GM19238 (cell line): ENCODE data around the gene OBSCN.
"Not testable (repeated sequence)": the region's sequence is repeated elsewhere in the genome, so short reads cannot be mapped to it uniquely, and the experiment has no call there.

ENCODE experiments used
- DNase-seq: peaks from one replicate; pipeline ENCODE4 v3.0.0; 2011; ENCODE audit warnings: low spot score; ENCODE audit not compliant: insufficient read length

OBSCN gene

DNA sequence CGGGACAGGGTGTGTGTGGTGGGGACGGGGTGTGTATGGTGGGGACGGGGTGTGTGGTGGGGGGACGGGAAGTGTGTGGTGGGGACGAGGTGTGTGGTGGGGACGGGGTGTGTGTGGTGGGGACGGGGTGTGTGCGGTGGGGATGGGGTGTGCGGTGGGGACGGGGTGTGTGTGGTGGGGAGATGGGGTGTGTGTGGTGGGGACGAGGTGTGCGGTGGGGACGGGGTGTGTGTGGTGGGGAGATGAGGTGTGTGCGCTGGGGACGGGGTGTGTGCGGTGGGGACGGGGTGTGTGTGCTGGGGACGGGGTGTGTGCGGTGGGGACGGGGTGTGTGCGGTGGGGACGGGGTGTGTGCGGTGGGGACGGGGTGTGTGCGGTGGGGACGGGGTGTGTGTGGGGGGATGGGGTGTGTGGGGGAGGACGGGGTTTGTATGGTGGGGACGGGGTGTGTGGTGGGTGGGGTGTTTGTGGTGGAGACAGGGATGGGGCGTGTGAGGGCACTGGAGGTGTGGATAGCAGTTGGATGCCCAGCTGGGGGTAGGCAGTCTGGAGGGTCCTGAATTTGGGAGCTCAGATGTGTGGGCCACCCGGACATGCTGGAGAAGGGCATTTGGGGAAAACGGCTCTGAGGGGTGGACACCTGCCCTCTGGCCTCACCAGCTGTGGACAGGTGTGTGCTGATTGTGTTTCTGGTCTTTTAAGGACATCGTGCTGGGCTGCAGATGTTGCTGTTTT lies 25.4 kb upstream of the OBSCN start:
- no peak for DNase-seq

DNA sequence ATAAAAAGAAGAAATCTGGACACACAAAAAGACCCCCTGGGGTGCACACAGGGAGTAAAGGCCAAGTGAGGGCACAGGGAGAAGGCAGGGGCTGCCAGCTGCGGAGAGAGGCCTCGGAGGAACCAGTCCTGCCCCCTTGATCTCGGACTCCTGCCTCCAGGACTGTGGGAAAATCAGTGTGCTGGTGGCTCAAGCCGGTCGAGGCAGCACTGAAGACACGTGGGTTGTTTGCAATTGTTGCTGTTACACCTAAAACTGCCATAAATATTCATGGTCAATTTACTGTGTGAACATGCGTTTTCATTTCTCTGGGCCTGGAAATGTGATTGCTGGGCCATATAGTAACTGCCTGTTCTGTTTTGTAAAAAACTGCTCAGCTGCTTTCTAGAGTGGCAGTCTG lies 23.7 kb upstream of the OBSCN start:
- DNase-seq = no peak

DNA sequence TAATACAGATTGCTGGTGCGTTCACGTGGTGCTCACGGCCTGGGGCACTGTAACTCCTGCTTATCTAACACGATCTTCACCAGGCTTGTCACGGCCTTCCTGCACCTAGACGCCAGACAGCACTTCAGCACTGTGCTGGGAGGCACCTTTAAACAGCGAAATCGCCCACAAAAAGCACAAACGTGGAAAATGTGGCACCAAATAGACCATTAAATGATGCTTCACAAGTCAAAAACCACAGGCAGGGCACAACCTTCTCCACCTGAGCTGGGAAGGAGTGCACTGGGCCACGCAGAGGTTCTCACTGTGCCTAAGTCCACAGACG lies 22.2 kb upstream of the OBSCN start:
- no peak for DNase-seq

GRCh38 chr1:228188249-228188648 lies 19.6 kb upstream of the OBSCN start:
- not testable (repeated sequence) for DNase-seq

GRCh38 chr1:228190182-228190581 lies 17.7 kb upstream of the OBSCN start:
- DNase-seq = no peak

- no peak for DNase-seq
Observed at GRCh38 chr1:228190778-228191177, 17.1 kb upstream of the OBSCN start.

GRCh38 chr1:228194436-228194835 lies 13.4 kb upstream of the OBSCN start:
- DNase-seq = no peak

DNA sequence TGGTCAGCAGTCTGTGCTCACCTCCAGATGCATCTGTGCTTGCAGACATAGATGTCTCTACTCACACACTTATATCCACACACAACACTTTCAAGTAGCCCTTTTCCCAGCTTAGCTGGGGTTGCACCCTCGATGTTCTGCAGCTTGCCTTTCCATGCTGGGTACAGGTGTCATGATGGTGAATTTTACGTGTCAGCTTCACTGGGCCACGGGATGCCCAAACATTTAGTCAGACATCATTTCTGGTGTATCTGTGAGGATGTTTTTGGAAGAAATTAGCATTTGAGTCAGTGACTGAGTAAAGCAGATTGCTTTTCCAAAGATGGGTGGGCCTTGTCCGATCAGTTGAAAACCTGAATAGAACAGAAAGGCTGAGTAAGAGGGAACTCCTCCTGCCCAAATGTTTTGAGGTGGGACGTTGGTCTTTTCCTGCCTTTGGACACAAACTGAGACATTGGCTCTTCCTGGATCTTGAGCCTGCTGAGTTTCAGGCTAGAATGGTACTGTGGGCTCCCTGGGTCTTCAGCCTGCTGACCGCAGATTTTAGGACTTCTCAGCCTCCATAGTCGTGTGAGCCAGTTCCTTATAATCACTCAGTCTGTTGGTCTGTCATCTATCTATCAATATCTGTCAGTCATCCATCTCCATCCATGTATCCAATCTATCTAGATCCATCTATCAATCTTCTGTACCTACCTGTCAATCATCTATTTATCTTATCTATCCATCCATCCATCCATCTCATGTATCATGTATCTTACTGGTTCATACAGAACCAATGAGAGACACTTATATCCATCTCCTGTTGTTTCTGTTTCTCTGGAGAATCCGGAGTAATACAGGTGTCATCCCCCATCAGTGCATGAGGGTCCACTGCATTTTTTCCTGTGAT lies 12.7 kb upstream of the OBSCN start:
- DNase-seq = no peak

DNA sequence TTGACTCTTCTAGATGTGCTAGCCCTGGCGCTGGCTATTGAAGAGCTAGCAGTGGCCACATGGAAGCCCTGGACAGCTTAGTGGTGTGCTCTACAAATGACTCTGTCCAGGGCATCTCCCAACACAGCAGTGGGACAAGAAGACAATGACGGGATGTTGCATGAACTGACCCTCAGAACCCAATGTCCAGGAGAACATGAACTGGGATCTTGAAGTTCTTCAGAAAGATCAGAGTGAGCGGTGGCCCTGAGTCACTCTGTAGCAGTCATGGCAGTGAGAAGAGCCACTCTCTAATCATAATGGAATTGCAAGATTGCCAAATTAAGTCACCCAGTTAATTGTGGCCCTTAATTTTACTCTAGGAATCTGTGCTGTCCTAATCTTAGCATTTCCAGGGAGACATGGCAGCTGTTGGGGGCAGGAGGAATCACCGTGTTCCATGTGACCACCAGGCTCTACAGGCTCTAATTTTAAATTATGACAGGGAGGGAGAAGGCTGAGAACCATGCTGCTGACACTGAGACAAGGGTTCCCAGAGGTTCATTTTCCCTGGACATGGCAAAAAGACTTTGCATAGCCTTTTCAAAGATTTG lies 10.2 kb upstream of the OBSCN start:
- no peak for DNase-seq

GRCh38 chr1:228198977-228199590 lies 8.8 kb upstream of the OBSCN start:
- DNase-seq = no peak

DNA sequence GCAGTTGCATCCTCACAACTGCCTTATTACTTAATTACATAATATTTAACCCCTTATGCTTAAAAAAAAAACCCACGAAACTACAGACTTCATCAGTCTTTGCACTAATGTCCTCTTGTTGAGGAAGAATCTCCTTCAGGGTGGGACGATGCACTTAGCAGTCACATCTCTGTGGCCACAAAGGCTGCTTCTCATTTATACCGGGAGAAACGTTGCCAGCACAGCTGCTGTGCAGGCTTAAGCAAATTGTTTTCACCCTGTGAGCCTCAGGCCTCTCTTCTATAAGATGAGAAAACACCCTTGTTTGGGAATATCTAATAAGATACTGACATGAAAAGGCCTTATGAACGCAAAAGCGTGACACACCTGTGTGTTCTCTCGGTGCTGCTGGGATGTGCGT lies 2.9 kb upstream of the OBSCN start:
- no peak for DNase-seq

- no peak for DNase-seq
Observed at GRCh38 chr1:228205526-228206436, 2.1 kb upstream of the OBSCN start.

DNA sequence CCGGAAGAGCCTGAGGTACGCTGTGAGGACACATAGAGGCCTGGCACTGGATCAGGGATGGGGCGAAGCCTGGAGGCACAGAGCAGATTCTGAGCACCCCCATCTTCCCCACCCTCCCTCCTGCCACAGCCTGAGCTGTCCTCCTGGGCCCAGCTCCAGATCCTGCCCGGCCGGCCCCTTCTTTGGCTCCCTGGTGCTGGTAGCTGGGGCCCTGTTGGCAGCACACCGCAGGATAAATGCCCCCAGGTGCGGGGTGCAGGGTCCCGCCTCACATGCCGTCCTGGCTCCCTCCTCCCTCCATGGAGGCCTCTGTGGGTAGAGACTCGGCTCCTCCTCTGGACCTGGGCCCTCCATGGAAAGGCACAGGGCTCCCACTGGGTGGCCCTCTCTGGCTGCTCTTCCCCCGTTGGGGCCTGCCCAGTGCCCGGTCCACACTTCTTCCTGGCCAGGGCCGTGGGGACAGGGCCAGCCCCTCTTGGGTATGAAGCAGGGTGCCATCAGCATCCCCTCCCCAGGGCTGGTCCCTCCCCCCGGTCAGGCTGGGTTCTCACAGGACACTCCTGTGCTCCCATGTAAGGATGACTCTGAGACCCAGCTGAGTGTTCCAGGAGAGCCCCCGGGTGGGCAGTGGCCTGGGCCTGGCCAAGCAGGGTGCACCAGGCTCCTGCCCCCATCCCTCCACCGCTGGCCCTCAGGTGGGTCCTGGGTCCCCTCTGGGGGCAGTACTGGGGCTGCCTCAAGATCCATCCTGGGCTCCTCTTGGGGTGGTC lies 1.1 kb upstream of the OBSCN start:
- no peak for DNase-seq

GRCh38 chr1:228207381-228207810 lies 448 bp upstream of the OBSCN start:
- no peak for DNase-seq

GRCh38 chr1:228208831-228209551 lies 1.1 kb downstream of the OBSCN start:
- no peak for DNase-seq

GRCh38 chr1:228209657-228210056 lies 1.8 kb downstream of the OBSCN start:
- no peak for DNase-seq

DNA sequence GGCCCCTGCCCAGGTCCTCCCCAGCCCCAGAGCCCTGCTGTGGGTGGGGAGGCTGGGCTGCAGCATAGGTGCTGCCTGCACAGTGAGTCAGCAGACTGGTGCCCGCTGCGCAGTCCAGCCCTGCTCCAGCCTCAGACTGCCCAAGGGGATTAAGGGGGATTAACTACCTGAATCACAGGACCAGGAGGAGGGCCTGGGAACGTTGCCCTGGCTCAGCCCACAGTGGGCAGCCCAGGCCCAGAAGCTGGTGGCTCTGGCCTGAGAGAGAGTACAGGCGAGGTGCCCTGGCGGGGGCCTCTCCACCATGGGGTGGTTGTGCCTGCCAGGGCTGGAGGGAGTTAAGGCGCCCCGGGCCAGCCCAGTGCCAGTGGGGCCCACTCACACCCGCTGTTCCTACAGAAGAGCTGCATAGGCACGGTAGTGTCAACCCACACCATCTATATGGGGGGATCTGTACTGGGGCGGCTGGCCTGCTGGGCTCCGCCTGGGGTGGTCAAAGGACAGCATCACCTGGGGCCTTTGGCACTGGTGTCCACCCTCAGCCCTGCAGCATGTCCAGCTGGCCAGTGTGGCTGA lies 2.3 kb downstream of the OBSCN start:
- no peak for DNase-seq

DNA sequence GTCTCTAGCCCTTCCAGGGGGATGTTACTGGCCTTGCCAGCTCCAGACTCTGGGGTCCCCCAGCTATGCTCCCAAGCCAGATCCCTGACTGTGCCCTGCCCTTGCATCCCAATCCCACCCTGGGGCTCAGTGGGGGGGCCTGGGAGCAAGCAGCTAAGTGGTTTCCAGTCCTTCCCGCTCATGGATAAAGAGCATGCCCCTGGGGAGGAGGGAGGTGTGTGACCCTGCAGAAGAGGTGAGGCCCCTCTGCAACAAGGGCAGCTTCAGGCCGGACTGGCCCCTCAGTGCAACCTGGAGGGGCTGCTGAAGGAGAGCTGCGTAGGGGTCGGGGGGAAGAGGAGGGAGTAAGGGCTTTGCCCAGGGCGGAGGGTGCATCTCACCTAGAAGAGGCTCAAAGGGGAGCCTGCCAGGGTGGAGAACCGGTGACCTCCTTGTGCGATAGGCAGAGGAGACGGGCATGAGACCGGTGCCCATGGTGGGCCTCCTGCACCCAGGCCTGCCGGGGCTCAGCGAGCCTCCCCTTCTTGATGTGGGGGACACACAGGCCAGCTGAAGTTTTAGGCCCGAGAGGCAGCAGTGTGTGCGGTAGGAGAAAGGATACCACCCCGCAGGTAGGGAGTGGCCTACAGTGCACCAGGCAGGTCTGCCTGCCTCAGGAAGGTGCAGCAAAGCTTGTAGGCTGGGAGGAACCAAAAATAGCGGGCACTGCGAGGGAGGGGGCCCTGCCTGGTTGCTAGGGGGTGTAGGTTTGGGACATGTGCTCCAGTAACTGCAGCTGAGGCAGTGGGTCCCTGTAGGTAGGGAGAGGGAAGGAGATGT lies 3.1 kb downstream of the OBSCN start:
- DNase-seq = no peak
